A549 (cell line): ENCODE data around the gene SDHAF2. TPM values are rescaled to one million over a fixed set of nuclear protein-coding genes. Genes with fewer than 3 reads are reported as not detected.

Source experiments
- ATAC-seq, 2 experiments: fragments of 200-7000 bp in 1 of 2; fragments of >200 bp in 1 of 2; cut with Nextera tagmentation in 1 of 2; cut with Tn5 transposase in 1 of 2; 3 replicates each; pipeline versions ENCODE4 v1.8.0 to v1.9.1; 2018 to 2020; ENCODE audit warnings: mild to moderate bottlenecking in 1 of 2, moderate library complexity in 1 of 2
- CTCF ChIA-PET: fragments of 300-600 bp; sonication (Branson Sonifier 250); formaldehyde crosslinking; extraction: SDS; loops from one replicate; lab custom pipeline; 2021; ENCODE audit warnings: antibody characterized with exemption, inconsistent platforms; lab: Yijun Ruan, JAX
- POLR2A ChIA-PET: fragments of 350-600 bp; formaldehyde crosslinking; extraction: SDS; loops from one replicate; lab custom pipeline; 2021; ENCODE audit warnings: antibody characterized with exemption, inconsistent platforms; lab: Yijun Ruan, JAX
- DNase-seq, 2 experiments: peaks; one replicate each; pipeline versions ENCODE4 v3.0.0 to v3.0.0-alpha.2; 2011 to 2016; ENCODE audit warnings: low read depth in 1 of 2, low spot score in 1 of 2
- FAIRE-seq: peaks from 2 replicates; lab custom pipeline; 2011; peaks lifted over from hg19 to GRCh38; lab: Jason Lieb, UNC
- H3K27ac ChIP-seq, 2 experiments: fragments of >200 bp; sonication (Bioruptor Twin); formaldehyde crosslinking; 3 replicates each; pipeline ENCODE4 v1.5.1; 2016 to 2017
- H3K4me1 ChIP-seq: fragments of >200 bp; sonication (Bioruptor Twin); formaldehyde crosslinking; 3 replicates; pipeline ENCODE4 v1.6.1; 2016
- H3K4me2 ChIP-seq: fragments of >200 bp; sonication (Bioruptor Twin); formaldehyde crosslinking; 3 replicates; pipeline ENCODE4 v1.6.1; 2016
- H3K4me3 ChIP-seq: fragments of >200 bp; sonication (Bioruptor Twin); formaldehyde crosslinking; 3 replicates; pipeline ENCODE4 v1.5.1; 2016
- H3K9me3 ChIP-seq: fragments of >200 bp; sonication (Bioruptor Twin); formaldehyde crosslinking; 3 replicates; pipeline ENCODE4 v1.6.1; 2016
- BHLHE40 ChIP-seq: IDR thresholded peaks from 2 replicates; pipeline ENCODE4 v1.6.1; 2012; ENCODE audit warnings: low read depth, low read length, inconsistent platforms
- CBX8 ChIP-seq: fragments of 200-600 bp; sonication (generic); IDR thresholded peaks from 2 replicates; pipeline ENCODE4 v1.6.1; 2016
- CHD4 ChIP-seq: fragments of 200-600 bp; sonication (generic); IDR thresholded peaks from 2 replicates; pipeline ENCODE4 v1.6.1; 2016; ENCODE audit warnings: antibody characterized with exemption, mild to moderate bottlenecking, borderline replicate concordance
- ELK1 ChIP-seq: fragments of 150-350 bp; IDR thresholded peaks from 2 replicates; pipeline ENCODE4 v1.6.1; 2014; ENCODE audit warnings: low read depth, mild to moderate bottlenecking, low read length
- ESRRA ChIP-seq: fragments of 150-350 bp; IDR thresholded peaks from 2 replicates; pipeline ENCODE4 v1.6.1; 2014; ENCODE audit warnings: mild to moderate bottlenecking, low read length, borderline replicate concordance
- FOSL2 ChIP-seq, 2 experiments: fragments of 450-650 bp in 1 of 2; fragments of >200 bp in 1 of 2; sonication (Bioruptor Twin) in 1 of 2; formaldehyde crosslinking; IDR thresholded peaks; 2 replicates each; pipeline versions ENCODE4 v1.5.0 to v1.6.1; 2016 to 2020; ENCODE audit warnings: mild to moderate bottlenecking in 1 of 2, moderate library complexity in 1 of 2
- FOXS1 ChIP-seq: fragments of 250-450 bp; sonication (Bioruptor Pico); IDR thresholded peaks from 2 replicates; pipeline ENCODE4 v1.5.0; 2020; ENCODE audit warnings: mild to moderate bottlenecking, moderate library complexity
- GATA3 ChIP-seq: IDR thresholded peaks from 2 replicates; pipeline ENCODE4 v1.6.1; 2012; ENCODE audit warnings: borderline replicate concordance
- HDAC2 ChIP-seq: fragments of 200-600 bp; sonication (generic); IDR thresholded peaks from 2 replicates; pipeline ENCODE4 v1.6.1; 2016
- HES2 ChIP-seq: fragments of >200 bp; sonication (Bioruptor Twin); formaldehyde crosslinking; IDR thresholded peaks from 2 replicates; pipeline ENCODE4 v1.6.1; 2016
- HMGXB4 ChIP-seq: fragments of 250-450 bp; sonication (Bioruptor Pico); IDR thresholded peaks from 2 replicates; pipeline ENCODE4 v1.5.0; 2021; ENCODE audit warnings: mild to moderate bottlenecking, moderate library complexity, borderline replicate concordance
- JUN ChIP-seq, 2 experiments: fragments of >200 bp; sonication (Bioruptor Twin); formaldehyde crosslinking; IDR thresholded peaks; 2 replicates in 1 of 2; 3 replicates in 1 of 2; pipeline ENCODE4 v1.6.1; 2016 to 2017
- PBX3 ChIP-seq: IDR thresholded peaks from 2 replicates; pipeline ENCODE4 v1.6.1; 2012
- PHF8 ChIP-seq: fragments of 200-600 bp; sonication (generic); IDR thresholded peaks from 2 replicates; pipeline ENCODE4 v1.6.1; 2016; ENCODE audit warnings: low read depth, mild to moderate bottlenecking, antibody characterized with exemption, moderate library complexity, borderline replicate concordance
- RAD21 ChIP-seq, 2 experiments: fragments of >200 bp in 1 of 2; sonication (Bioruptor Twin) in 1 of 2; formaldehyde crosslinking in 1 of 2; IDR thresholded peaks in 1 of 2; conservative IDR thresholded peaks in 1 of 2; 2 replicates in 1 of 2; 3 replicates in 1 of 2; pipeline ENCODE4 v1.6.1; 2012 to 2018; ENCODE audit warnings: inconsistent platforms in 1 of 2
- RNF2 ChIP-seq: fragments of 200-600 bp; sonication (generic); IDR thresholded peaks from 2 replicates; pipeline ENCODE4 v1.6.1; 2016; ENCODE audit warnings: low read depth, mild to moderate bottlenecking, antibody characterized with exemption, moderate library complexity, borderline replicate concordance
- SREBF2 ChIP-seq: fragments of 450-650 bp; IDR thresholded peaks from 2 replicates; pipeline ENCODE4 v1.6.1; 2014; ENCODE audit warnings: mild to moderate bottlenecking, moderate library complexity
- TFCP2L1 ChIP-seq: fragments of 250-450 bp; sonication (Bioruptor Pico); IDR thresholded peaks from 2 replicates; pipeline ENCODE4 v1.5.0; 2021; ENCODE audit warnings: mild to moderate bottlenecking
- TP53 ChIP-seq: fragments of 250-450 bp; sonication (Bioruptor Pico); IDR thresholded peaks from 2 replicates; pipeline ENCODE4 v1.5.0; 2021; ENCODE audit warnings: mild to moderate bottlenecking, moderate library complexity
- USF2 ChIP-seq: fragments of 450-650 bp; IDR thresholded peaks from 2 replicates; pipeline ENCODE4 v1.6.1; 2014; ENCODE audit warnings: antibody characterized with exemption
- ZNF302 ChIP-seq: fragments of 250-450 bp; sonication (Bioruptor Pico); IDR thresholded peaks from 2 replicates; pipeline ENCODE4 v1.9.0; 2021; ENCODE audit warnings: inconsistent platforms, mild to moderate bottlenecking, moderate library complexity
- WGBS: methylation state at CpG from one replicate; pipeline ENCODE4 v1.1.6; 2017; ENCODE audit errors: missing lambda C conversion rate; 5-methylcytosine and 5-hydroxymethylcytosine counted together
- polyA plus RNA-seq, 4 experiments: library from polyadenylated mRNA; depleted of rRNA in 3 of 4; stranded (reverse); fragments of >200 nt; fragmentation: RNase III in 1 of 4; extraction: RNeasy Plus Mini Kit Qiagen cat#74134 plus additional on column Dnase treatment in 1 of 4; gene quantifications; 2 replicates in 3 of 4; 3 replicates in 1 of 4; pipeline ENCODE4 v1.2.3, GENCODE V29; 2011 to 2017
- small RNA-seq, 6 experiments: library from RNA; depleted of rRNA; stranded (forward); fragments of <200 nt; gene quantifications; one replicate each; pipeline ENCODE3, GENCODE V24; 2012

The SDHAF2 gene
- polyA plus RNA-seq, 2 of the 4 experiments (the other 2 are of a cell fraction): 44.4 to 76.4 TPM

GRCh38 chr11:61494381-61494961 is 64.5 kb downstream of the SDHAF2 start:
- ATAC-seq: no peak
- DNase-seq: no peak
- ChIA-PET CTCF (interaction anchor here (0.6 to 3.1 kb wide), 13 partner anchors 9 to 144 kb away, joined by 3 to 21 read pairs (median 3); partner anchors contain the start of gene LRRC10B), POLR2A (no interaction called here)
- Histone ChIP-seq H3K4me1 (no peaks in the 10 kb centered on the region), H3K9me3 (no peaks in the 10 kb centered on the region), H3K4me2 (no peak overlapping the region), H3K27ac (no peak overlapping the region), H3K4me3 (no peak overlapping the region)
- no peak for FAIRE-seq
- WGBS: 71% methylated on average over 9 of the region's 9 CpGs
- TF ChIP-seq FOSL2 (IDR thresholded peaks at IDR 0.05): no peak
- TF ChIP-seq FOSL2 (CRISPR knock-in tag; IDR thresholded peaks at IDR 0.05): no peak
- no peak for TF ChIP-seq JUN (IDR thresholded peaks at IDR 0.05)
- no peak for TF ChIP-seq GATA3
- no peak for TF ChIP-seq HMGXB4 (CRISPR knock-in tag)
- no peak for TF ChIP-seq HDAC2
- no peak for TF ChIP-seq RNF2
- TF ChIP-seq CHD4: no peak
- no peak for TF ChIP-seq TFCP2L1 (CRISPR knock-in tag)
- no peak for TF ChIP-seq CBX8
- TF ChIP-seq ZNF302: no peak
- TF ChIP-seq ESRRA: no peak
- no peak for TF ChIP-seq RAD21 (conservative IDR thresholded peaks at IDR 0.05 in 1 of 2, IDR thresholded peaks at IDR 0.05 in 1 of 2)
- TF ChIP-seq SREBF2: no peak
- no peak for TF ChIP-seq TP53 (CRISPR knock-in tag)

GRCh38 chr11:61495801-61496601 is 66.1 kb downstream of the SDHAF2 start:
- no peak for ATAC-seq
- 77% methylated on average over 20 of the region's 26 CpGs for WGBS
- no peaks in the 10 kb centered on the region for H3K9me3 ChIP-seq
- no peak overlapping the region for H3K4me2 ChIP-seq
- no peak overlapping the region for H3K4me3 ChIP-seq
- TF ChIP-seq PBX3 (no peak), FOXS1 (no peak), BHLHE40 (no peak), GATA3 (no peak), HES2 (no peak), CBX8 (no peak), USF2 (no peak), PHF8 (no peak), ELK1 (no peak)
- no peaks in the 10 kb centered on the region for H3K4me1 ChIP-seq
- no peak for FAIRE-seq
- no peak overlapping the region for H3K27ac ChIP-seq
- DNase-seq: no peak
- ChIA-PET POLR2A (no interaction called here), CTCF (interaction anchor here (1.4 to 3.1 kb wide), 4 partner anchors 13 to 46 kb away, joined by 3 to 21 read pairs (median 9); partner anchors contain the start of gene LRRC10B)

Small RNA genes lying within 50 kb of the gene (small RNA-seq; reads per million reads assigned to genes)
- gene RN7SL23P: 0 reads per million in 6 experiments

Other genes with a start within 250 kb of the SDHAF2 start
- not detected in 2 replicates for gene PGA3, start 226.6 kb upstream of the SDHAF2 start, polyA plus RNA-seq (2011; rRNA removed)
- not detected in 3 replicates for gene PGA3, start 226.6 kb upstream of the SDHAF2 start, polyA plus RNA-seq (2017; fragmentation: RNase III; extraction: RNeasy Plus Mini Kit Qiagen cat#74134 plus additional on column Dnase treatment)
- not detected in 2 replicates for gene PGA4, start 207.8 kb upstream of the SDHAF2 start, polyA plus RNA-seq (2011; rRNA removed)
- gene PGA4, start 207.8 kb upstream of the SDHAF2 start, polyA plus RNA-seq (2017; fragmentation: RNase III; extraction: RNeasy Plus Mini Kit Qiagen cat#74134 plus additional on column Dnase treatment): not detected in 3 replicates
- not detected in 2 replicates for gene PGA5, start 188.9 kb upstream of the SDHAF2 start, polyA plus RNA-seq (2011; rRNA removed)
- gene PGA5, start 188.9 kb upstream of the SDHAF2 start, polyA plus RNA-seq (2017; fragmentation: RNase III; extraction: RNeasy Plus Mini Kit Qiagen cat#74134 plus additional on column Dnase treatment): not detected in 3 replicates
- gene VWCE, start 134.8 kb upstream of the SDHAF2 start, polyA plus RNA-seq (2011; rRNA removed): 0.53 and 0.65 TPM in 2 replicates
- 0.45 to 0.79 TPM (median 0.63 TPM) in 3 replicates for gene VWCE, start 134.8 kb upstream of the SDHAF2 start, polyA plus RNA-seq (2017; fragmentation: RNase III; extraction: RNeasy Plus Mini Kit Qiagen cat#74134 plus additional on column Dnase treatment)
- gene DDB1, start 97.0 kb upstream of the SDHAF2 start, polyA plus RNA-seq (2011; rRNA removed): 213 and 222 TPM in 2 replicates
- gene DDB1, start 97.0 kb upstream of the SDHAF2 start, polyA plus RNA-seq (2017; fragmentation: RNase III; extraction: RNeasy Plus Mini Kit Qiagen cat#74134 plus additional on column Dnase treatment): 149 to 154 TPM (median 149 TPM) in 3 replicates
- 46.5 and 51.2 TPM in 2 replicates for gene TKFC, start 96.9 kb upstream of the SDHAF2 start, polyA plus RNA-seq (2011; rRNA removed)
- 42.6 to 53.6 TPM (median 48.7 TPM) in 3 replicates for gene TKFC, start 96.9 kb upstream of the SDHAF2 start, polyA plus RNA-seq (2017; fragmentation: RNase III; extraction: RNeasy Plus Mini Kit Qiagen cat#74134 plus additional on column Dnase treatment)
- 50.8 and 58.1 TPM in 2 replicates for gene CYB561A3, start 68.2 kb upstream of the SDHAF2 start, polyA plus RNA-seq (2011; rRNA removed)
- gene CYB561A3, start 68.2 kb upstream of the SDHAF2 start, polyA plus RNA-seq (2017; fragmentation: RNase III; extraction: RNeasy Plus Mini Kit Qiagen cat#74134 plus additional on column Dnase treatment): 50.4 to 56.9 TPM (median 55.4 TPM) in 3 replicates
- gene TMEM138, start 67.8 kb upstream of the SDHAF2 start, polyA plus RNA-seq (2011; rRNA removed): 143 and 156 TPM in 2 replicates
- 80.3 to 95.6 TPM (median 88.2 TPM) in 3 replicates for gene TMEM138, start 67.8 kb upstream of the SDHAF2 start, polyA plus RNA-seq (2017; fragmentation: RNase III; extraction: RNeasy Plus Mini Kit Qiagen cat#74134 plus additional on column Dnase treatment)
- gene TMEM216, start 37.5 kb upstream of the SDHAF2 start, polyA plus RNA-seq (2011; rRNA removed): 33.6 and 49.0 TPM in 2 replicates
- gene TMEM216, start 37.5 kb upstream of the SDHAF2 start, polyA plus RNA-seq (2017; fragmentation: RNase III; extraction: RNeasy Plus Mini Kit Qiagen cat#74134 plus additional on column Dnase treatment): 9.9 to 11.9 TPM (median 10.6 TPM) in 3 replicates
- gene CPSF7, start 149 bp upstream of the SDHAF2 start, polyA plus RNA-seq (2011; rRNA removed): 56.7 and 72.9 TPM in 2 replicates
- gene CPSF7, start 149 bp upstream of the SDHAF2 start, polyA plus RNA-seq (2017; fragmentation: RNase III; extraction: RNeasy Plus Mini Kit Qiagen cat#74134 plus additional on column Dnase treatment): 62.9 to 69.1 TPM (median 67.5 TPM) in 3 replicates
- gene LRRC10B, start 78.6 kb downstream of the SDHAF2 start, polyA plus RNA-seq (2011; rRNA removed): 0.03 TPM in 1 of 2 replicates, not detected in the other
- gene LRRC10B, start 78.6 kb downstream of the SDHAF2 start, polyA plus RNA-seq (2017; fragmentation: RNase III; extraction: RNeasy Plus Mini Kit Qiagen cat#74134 plus additional on column Dnase treatment): 0.04 to 0.13 TPM in 2 of 3 replicates, not detected in the other
- gene SYT7, start 151.0 kb downstream of the SDHAF2 start, polyA plus RNA-seq (2011; rRNA removed): 0.37 and 0.38 TPM in 2 replicates
- 0.78 to 1.0 TPM (median 1.0 TPM) in 3 replicates for gene SYT7, start 151.0 kb downstream of the SDHAF2 start, polyA plus RNA-seq (2017; fragmentation: RNase III; extraction: RNeasy Plus Mini Kit Qiagen cat#74134 plus additional on column Dnase treatment)